ENCODE measurements around the gene TMEM62. TPM values are rescaled to one million over a fixed set of nuclear protein-coding genes. Genes with fewer than 3 reads are reported as not detected.
A peak's percentile ranks its signal among the peaks of the same experiment; 100 is the strongest.

Gene TMEM62
- total and polyA plus RNA-seq, 2 donors (not counting 1 experiment from before 2014, with no cell fraction given): 18.6 to 65.3 TPM

- DNase-seq: no peak
- no peaks in the 10 kb centered on the region for H3K9me3 ChIP-seq (ENCODE audit: control extremely low read depth in 1 of 3, control insufficient read depth in 2 of 3, insufficient read depth in 1 of 3, low read length in 2 of 3)
- intact Hi-C loops (cut with micrococcal nuclease): loop anchor here (5.0 kb wide), 1 partner anchor 46 kb away; the partner anchor contains the start of gene TMEM62
- H3K9ac ChIP-seq (ENCODE audit: low read length): no peak overlapping the region
- H3K4me1 ChIP-seq (ENCODE audit: control insufficient read depth in 2 of 2, insufficient read depth in 2 of 2, low read length in 2 of 2): no peaks in the 10 kb centered on the region
- Mint-ChIP-seq H3K9me3 (ENCODE audit: insufficient read depth) (no peaks in the 10 kb centered on the region), H3K27me3 (no peaks in the 10 kb centered on the region), H3K27ac (peak overlapping the region; percentile 34), H3K4me3 (no peak overlapping the region), H3K4me1 (peaks cover 17% of the 10 kb centered on the region)
- H3K4me3 ChIP-seq (ENCODE audit: control extremely low read depth in 1 of 5, extremely low read depth in 1 of 5, insufficient read depth in 1 of 5, low read depth in 2 of 5, low read length in 4 of 5): no peak overlapping the region
- WGBS (ENCODE audit: insufficient coverage): no CpG with 5 or more reads among the region's 1 CpG
- no peak for ATAC-seq (ENCODE audit: low read depth)
- H3K4me2 ChIP-seq (replicated peaks; ENCODE audit: low read depth, low read length, poor library complexity, severe bottlenecking): no peak overlapping the region
- no peak overlapping the region for H3K27ac ChIP-seq (ENCODE audit: low read length in 2 of 2)
- no peaks in the 10 kb centered on the region for H3K27me3 ChIP-seq (replicated peaks in 1 of 4; ENCODE audit: control extremely low read depth in 1 of 4, control insufficient read depth in 3 of 4, insufficient read depth in 4 of 4, low read length in 3 of 4)
- no peak for TF ChIP-seq EZH2 (IDR thresholded peaks at IDR 0.05; ENCODE audit: borderline replicate concordance, insufficient read depth, low read depth, low read length, poor library complexity, severe bottlenecking)
- no peak overlapping the region for H2AFZ ChIP-seq (ENCODE audit: insufficient read depth, low read depth, low read length, poor library complexity, severe bottlenecking)
- no peaks in the 10 kb centered on the region for H4K20me1 ChIP-seq (ENCODE audit: control insufficient read depth, insufficient read depth, low read length, poor library complexity, severe bottlenecking)
- ChIA-PET POLR2A (interaction anchor here (0.7 kb wide), 1 partner anchor 22 kb away, joined by 3 read pairs; no protein-coding TSS in a partner anchor), CTCF (interaction anchor here (0.6 to 1.7 kb wide), 2 partner anchors 14 to 118 kb away, joined by 3 read pairs; no protein-coding TSS in a partner anchor)
- peaks cover 9 to 36% of the 10 kb centered on the region in 2 experiments for H3K36me3 ChIP-seq (replicated peaks in 1 of 2; ENCODE audit: control extremely low read depth in 1 of 2, control insufficient read depth in 1 of 2, extremely low read depth in 1 of 2, insufficient read depth in 2 of 2, low read length in 1 of 2)
- H3K79me2 ChIP-seq (ENCODE audit: control insufficient read depth, insufficient read depth, low read length): peaks cover 40% of the 10 kb centered on the region
These were observed 46.8 kb upstream of the TMEM62 start for GRCh38 chr15:43086551-43086950.

GRCh38 chr15:43091859-43092258, 41.5 kb upstream of the TMEM62 start:
- Histone ChIP-seq H3K4me3 (ENCODE audit: control extremely low read depth in 1 of 5, extremely low read depth in 1 of 5, insufficient read depth in 1 of 5, low read depth in 2 of 5, low read length in 4 of 5) (no peak overlapping the region), H3K4me1 (ENCODE audit: control insufficient read depth in 2 of 2, insufficient read depth in 2 of 2, low read length in 2 of 2) (peaks cover 6 to 9% of the 10 kb centered on the region in 2 donors), H3K79me2 (ENCODE audit: control insufficient read depth, insufficient read depth, low read length) (peaks cover 76% of the 10 kb centered on the region), H3K27ac (ENCODE audit: low read length in 2 of 2) (no peak overlapping the region), H3K9me3 (ENCODE audit: control extremely low read depth in 1 of 3, control insufficient read depth in 2 of 3, insufficient read depth in 1 of 3, low read length in 2 of 3) (no peaks in the 10 kb centered on the region), H4K20me1 (ENCODE audit: control insufficient read depth, insufficient read depth, low read length, poor library complexity, severe bottlenecking) (no peaks in the 10 kb centered on the region), H3K36me3 (replicated peaks in 1 of 2; ENCODE audit: control extremely low read depth in 1 of 2, control insufficient read depth in 1 of 2, extremely low read depth in 1 of 2, insufficient read depth in 2 of 2, low read length in 1 of 2) (peaks cover 7 to 8% of the 10 kb centered on the region in 2 experiments), H2AFZ (ENCODE audit: insufficient read depth, low read depth, low read length, poor library complexity, severe bottlenecking) (no peak overlapping the region), H3K9ac (ENCODE audit: low read length) (no peak overlapping the region), H3K4me2 (replicated peaks; ENCODE audit: low read depth, low read length, poor library complexity, severe bottlenecking) (no peak overlapping the region), H3K27me3 (replicated peaks in 1 of 4; ENCODE audit: control extremely low read depth in 1 of 4, control insufficient read depth in 3 of 4, insufficient read depth in 4 of 4, low read length in 3 of 4) (no peaks in the 10 kb centered on the region)
- Mint-ChIP-seq H3K4me1 (peaks cover 40% of the 10 kb centered on the region), H3K27me3 (no peaks in the 10 kb centered on the region), H3K27ac (no peak overlapping the region), H3K9me3 (ENCODE audit: insufficient read depth) (no peaks in the 10 kb centered on the region), H3K4me3 (no peak overlapping the region)
- TF ChIP-seq CTCF (IDR thresholded peaks at IDR 0.05) (no peak), EZH2 (IDR thresholded peaks at IDR 0.05; ENCODE audit: borderline replicate concordance, insufficient read depth, low read depth, low read length, poor library complexity, severe bottlenecking) (no peak)
- WGBS (ENCODE audit: insufficient coverage): no CpG with 5 or more reads among the region's 4 CpGs
- ATAC-seq (ENCODE audit: low read depth) (no peak), DNase-seq (no peak)
- CTCF ChIA-PET: no interaction called here
- POLR2A ChIA-PET: no interaction called here
- intact Hi-C loops (cut with micrococcal nuclease): no loop called here

Data from B cell (primary cell).